ENCODE data around the gene OR1J2.

OR1J2 gene

GRCh38 chr9:122475717-122476116, 34.9 kb upstream of the OR1J2 start:
- TF ChIP-seq, protein P1, sequence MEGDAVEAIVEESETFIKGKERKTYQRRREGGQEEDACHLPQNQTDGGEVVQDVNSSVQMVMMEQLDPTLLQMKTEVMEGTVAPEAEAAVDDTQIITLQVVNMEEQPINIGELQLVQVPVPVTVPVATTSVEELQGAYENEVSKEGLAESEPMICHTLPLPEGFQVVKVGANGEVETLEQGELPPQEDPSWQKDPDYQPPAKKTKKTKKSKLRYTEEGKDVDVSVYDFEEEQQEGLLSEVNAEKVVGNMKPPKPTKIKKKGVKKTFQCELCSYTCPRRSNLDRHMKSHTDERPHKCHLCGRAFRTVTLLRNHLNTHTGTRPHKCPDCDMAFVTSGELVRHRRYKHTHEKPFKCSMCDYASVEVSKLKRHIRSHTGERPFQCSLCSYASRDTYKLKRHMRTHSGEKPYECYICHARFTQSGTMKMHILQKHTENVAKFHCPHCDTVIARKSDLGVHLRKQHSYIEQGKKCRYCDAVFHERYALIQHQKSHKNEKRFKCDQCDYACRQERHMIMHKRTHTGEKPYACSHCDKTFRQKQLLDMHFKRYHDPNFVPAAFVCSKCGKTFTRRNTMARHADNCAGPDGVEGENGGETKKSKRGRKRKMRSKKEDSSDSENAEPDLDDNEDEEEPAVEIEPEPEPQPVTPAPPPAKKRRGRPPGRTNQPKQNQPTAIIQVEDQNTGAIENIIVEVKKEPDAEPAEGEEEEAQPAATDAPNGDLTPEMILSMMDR (conservative IDR thresholded peaks at IDR 0.05; ENCODE audit: low read depth), result no peak

DNA sequence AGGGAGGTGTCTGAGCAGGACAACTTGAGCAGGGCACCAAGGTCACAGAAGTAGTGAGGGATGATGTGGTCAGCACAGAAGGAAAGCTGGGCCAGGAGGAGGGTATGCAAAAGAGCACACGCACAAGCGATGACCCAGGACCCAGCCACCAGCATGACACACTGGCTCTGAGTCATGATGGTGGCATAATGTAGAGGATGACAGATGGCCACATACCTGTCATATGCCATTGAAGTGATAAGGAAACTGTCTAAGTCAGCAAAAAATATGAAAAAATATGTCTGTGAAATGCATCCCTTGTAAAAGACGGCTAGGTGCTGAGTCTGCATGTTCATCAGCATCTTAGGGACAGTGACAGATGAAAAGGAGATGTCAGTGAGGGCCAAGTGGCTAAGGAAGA, 33.3 kb upstream of the OR1J2 start:
- DNase-seq (ENCODE audit: low spot score), result no peak
- ChIA-PET CTCF (interaction anchor here (0.7 kb wide), 1 partner anchor 774 kb away, joined by 4 read pairs; no protein-coding TSS in a partner anchor), POLR2A (ENCODE audit: low non-redundant PET) (no interaction called here)
- TF ChIP-seq, protein P1 (conservative IDR thresholded peaks at IDR 0.05; ENCODE audit: low read depth), result no peak
- H3K27ac ChIP-seq, result no peak overlapping the region

More at GRCh38 chr9:122475717-122476116, 34.9 kb upstream of the OR1J2 start:
- no peak overlapping the region for H3K27ac ChIP-seq
- ChIA-PET POLR2A (ENCODE audit: low non-redundant PET) (no interaction called here), CTCF (interaction anchor here (0.7 to 1.6 kb wide), 2 partner anchors 14 to 23 kb away, joined by 3 to 6 read pairs; no protein-coding TSS in a partner anchor)
- DNase-seq (ENCODE audit: low spot score), result no peak

DNA sequence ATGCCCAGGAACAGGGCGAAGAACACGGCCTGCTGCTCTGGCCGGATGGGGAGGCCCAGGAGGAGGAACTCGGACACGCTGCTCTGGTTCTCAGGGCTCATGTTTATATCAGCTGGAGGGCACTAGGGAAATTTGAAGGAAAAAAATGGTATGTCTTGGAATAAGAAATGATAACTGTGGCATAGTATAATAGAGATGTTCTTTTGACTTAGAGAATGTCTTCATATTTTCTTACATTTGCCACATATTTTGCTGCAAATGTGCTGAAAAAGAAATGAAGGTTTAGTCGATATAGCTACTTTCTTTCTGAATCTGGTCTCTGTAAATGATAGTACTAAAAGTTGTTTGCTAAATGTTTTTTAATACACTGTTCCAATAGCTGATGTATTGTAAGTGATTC, 32.8 kb upstream of the OR1J2 start, which contains the start of gene OR1J1:
Gene OR1J1, minus strand, starts transcription at position 101 of the 400 bp plus-strand sequence. Its CDS starts 0 bp downstream, at position 101.
- no peak within 1 kb of the TSS for H3K27ac ChIP-seq
- ChIA-PET CTCF (interaction anchor here (0.7 kb wide), 1 partner anchor 775 kb away, joined by 4 read pairs; no protein-coding TSS in a partner anchor), POLR2A (ENCODE audit: low non-redundant PET) (no interaction called here)

DNA sequence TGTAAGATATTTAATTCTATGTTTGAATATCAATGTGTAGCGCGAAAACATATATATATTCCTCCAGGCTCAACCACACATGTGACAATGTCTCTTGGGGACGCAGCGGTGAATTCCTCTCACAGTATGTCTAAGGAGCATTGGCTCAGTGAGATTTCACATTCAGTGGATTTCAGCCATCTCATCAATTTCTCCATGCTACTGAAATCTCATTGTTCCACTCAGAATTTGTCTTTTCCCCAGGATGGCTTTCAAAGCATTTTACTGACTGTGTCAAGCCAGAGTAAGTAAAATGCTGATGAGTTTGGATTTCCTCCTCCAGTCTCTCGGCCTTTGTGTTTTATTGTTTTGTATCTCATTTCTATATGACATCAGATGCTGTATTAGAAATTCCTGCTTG, 31.5 kb upstream of the OR1J2 start:
- TF ChIP-seq, protein P1 (conservative IDR thresholded peaks at IDR 0.05; ENCODE audit: low read depth), result no peak
- DNase-seq (ENCODE audit: low spot score), result no peak
- no peak overlapping the region for H3K27ac ChIP-seq
- CTCF ChIA-PET, result no interaction called here
- POLR2A ChIA-PET (ENCODE audit: low non-redundant PET), result no interaction called here

More for the DNA sequence above, 32.8 kb upstream of the OR1J2 start, which contains the start of gene OR1J1:
- no peak for DNase-seq (ENCODE audit: low spot score)
- TF ChIP-seq, protein P1 (conservative IDR thresholded peaks at IDR 0.05; ENCODE audit: low read depth), result no peak

- peak; percentile 79 for DNase-seq (ENCODE audit: low spot score)
- POLR2A ChIA-PET (ENCODE audit: low non-redundant PET), result interaction anchor here (0.6 kb wide), 1 partner anchor 402 kb away, joined by 4 read pairs; no protein-coding TSS in a partner anchor
- TF ChIP-seq, protein P1 (conservative IDR thresholded peaks at IDR 0.05; ENCODE audit: low read depth), result peak; percentile 93
- H3K27ac ChIP-seq, result no peak overlapping the region
- CTCF ChIA-PET, result interaction anchor here (0.5 to 2.1 kb wide), 30 partner anchors 8 to 864 kb away, joined by 3 to 16 read pairs (median 4); partner anchors contain the start of genes OR1L8 and PDCL
These were observed 11.7 kb upstream of the OR1J2 start for GRCh38 chr9:122498883-122499288.

- H3K27ac ChIP-seq, result no peak overlapping the region
- no peak for DNase-seq (ENCODE audit: low spot score)
- TF ChIP-seq, protein P1 (conservative IDR thresholded peaks at IDR 0.05; ENCODE audit: low read depth), result no peak
- POLR2A ChIA-PET (ENCODE audit: low non-redundant PET), result no interaction called here
- CTCF ChIA-PET, result interaction anchor here (1.0 kb wide), 1 partner anchor 8 kb away, joined by 4 read pairs; no protein-coding TSS in a partner anchor
These were observed 3.6 kb upstream of the OR1J2 start for GRCh38 chr9:122506964-122507363.

Measured in RWPE1 (cell line).